Stomach (tissue), 9 donors: ENCODE measurements around the gene DENND5A. TPM values are rescaled to one million over a fixed set of nuclear protein-coding genes. Genes with fewer than 3 reads are reported as not detected.
"Not testable (repeated sequence)": the region's sequence is repeated elsewhere in the genome, so short reads cannot be mapped to it uniquely, and the experiment has no call there.

ENCODE experiments used
- DNase-seq, 2 donors: peaks; one replicate each; pipeline versions ENCODE4 v3.0.0 to v3.0.0-alpha.2; 2013 to 2019
- H3K27ac ChIP-seq, 5 donors: fragments of 200-600 bp in 4 of 5; sonication (generic) in 4 of 5; one replicate each; pipeline ENCODE4 v1.5.1; 2013 to 2019; ENCODE audit warnings: mild to moderate bottlenecking in 1 of 5, moderate library complexity in 1 of 5
- H3K27me3 ChIP-seq, 3 donors: fragments of 200-600 bp; sonication (generic); one replicate each; pipeline ENCODE4 v1.5.1; 2017 to 2019; ENCODE audit warnings: mixed run types in 1 of 3
- H3K36me3 ChIP-seq, 4 donors: fragments of 200-600 bp; sonication (generic); 1 replicate in 3 of 4; 2 replicates in 1 of 4; pipeline ENCODE4 v1.5.1; 2016 to 2019
- H3K4me1 ChIP-seq, 4 donors: fragments of 200-600 bp; sonication (generic); one replicate each; pipeline ENCODE4 v1.5.1; 2016 to 2019
- H3K4me3 ChIP-seq, 4 donors: fragments of 200-600 bp; sonication (generic) in 3 of 4; one replicate each; pipeline ENCODE4 v1.5.1; 2016 to 2019; ENCODE audit warnings: mild to moderate bottlenecking in 1 of 4
- H3K9me3 ChIP-seq, 4 donors: fragments of 200-600 bp; sonication (generic); one replicate each; pipeline ENCODE4 v1.5.1; 2016 to 2019
- CTCF ChIP-seq, 7 experiments: fragments of 450-650 bp in 4 of 7; fragments of 200-600 bp in 3 of 7; sonication (generic) in 3 of 7; IDR thresholded peaks; one replicate each; pipeline ENCODE4 v1.5.1; 2016 to 2019; ENCODE audit warnings: antibody characterized with exemption in 7 of 7, control low read depth in 2 of 7, mild to moderate bottlenecking in 1 of 7
- EP300 ChIP-seq: sonication (generic); formaldehyde crosslinking; IDR thresholded peaks from one replicate; pipeline ENCODE4 v1.6.1; 2017; ENCODE audit warnings: antibody characterized with exemption
- POLR2A ChIP-seq, 4 donors: fragments of 450-650 bp; IDR thresholded peaks; one replicate each; pipeline ENCODE4 v1.6.1; 2016; ENCODE audit warnings: antibody characterized with exemption in 4 of 4, control low read depth in 2 of 4, mild to moderate bottlenecking in 1 of 4, moderate library complexity in 1 of 4
- POLR2AphosphoS5 ChIP-seq, 3 donors: sonication (generic); formaldehyde crosslinking; IDR thresholded peaks; one replicate each; pipeline ENCODE4 v1.6.1; 2016; ENCODE audit warnings: antibody characterized with exemption in 3 of 3
- WGBS, 5 donors: extraction: QIAGEN DNeasy Blood & Tissue Kit in 3 of 5; methylation state at CpG; one replicate each; pipeline versions ENCODE4 v1.1.5 to v1.1.7; 2013 to 2018; 5-methylcytosine and 5-hydroxymethylcytosine counted together
- intact Hi-C: fragments of 100-400 bp; cut with DNase I; formaldehyde crosslinking; loops from one replicate; pipeline ENCODE4 v1.15.1; 2023; ENCODE audit warnings: low total_unique reads
- polyA plus RNA-seq, 3 donors: library from polyadenylated mRNA; stranded (reverse); fragments of 200-250 nt; gene quantifications; one replicate each; pipeline ENCODE4 v1.2.3, GENCODE V29; 2013
- total RNA-seq, 5 donors: library from RNA; depleted of rRNA; stranded (reverse); fragments of >200 nt; gene quantifications; one replicate each; pipeline versions ENCODE4 v1.1.0 to v1.2.3, GENCODE V29; 2014 to 2016
- donor health status: healthy with polysubstance abuse.
- donor health status: Bipolar disorder and iron deficiency.
- donor health status: healthy.

The DENND5A gene
- total and polyA plus RNA-seq, 8 donors: 14.8 to 152 (median 42.3) TPM

- no peak for TF ChIP-seq POLR2AphosphoS5 (IDR thresholded peaks at IDR 0.05)
- no peak for TF ChIP-seq CTCF (IDR thresholded peaks at IDR 0.05)
- no peak for TF ChIP-seq EP300
- TF ChIP-seq POLR2A (IDR thresholded peaks at IDR 0.05): no peak
- peaks cover 10 to 42% (median 25%) of the 10 kb centered on the region in 4 donors for H3K4me1 ChIP-seq
- H3K27ac ChIP-seq: no peak overlapping the region
- DNase-seq: no peak
- H3K9me3 ChIP-seq: no peaks in the 10 kb centered on the region
- no peaks in the 10 kb centered on the region for H3K36me3 ChIP-seq
- 77 to 92% (median 86%) methylated on average over 3 of the region's 3 CpGs for WGBS, 5 donors
- H3K27me3 ChIP-seq: no peaks in the 10 kb centered on the region
- intact Hi-C loops: no loop called here
- H3K4me3 ChIP-seq: no peak overlapping the region
Observed at GRCh38 chr11:9230296-9230695, 34.9 kb downstream of the DENND5A start.

DNA sequence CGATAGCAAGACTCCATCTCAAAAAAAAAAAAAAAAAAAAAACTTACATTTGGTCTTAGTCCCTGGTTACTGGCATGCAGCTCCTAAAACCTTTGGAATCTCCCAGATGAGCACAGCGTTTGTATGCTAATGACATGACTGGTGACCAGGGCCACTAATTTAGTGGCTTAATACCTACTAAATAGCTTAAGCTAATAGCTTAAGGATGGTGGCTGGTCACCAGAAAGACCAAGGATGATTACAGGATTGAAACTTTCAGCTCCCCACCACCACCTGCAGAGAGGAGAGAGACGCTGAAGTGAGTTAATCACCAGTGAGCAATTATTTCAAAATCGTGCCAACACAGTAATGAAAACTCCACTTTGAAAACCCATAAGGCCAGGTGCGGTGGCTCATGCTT is 37.1 kb downstream of the DENND5A start:
- H3K4me1 ChIP-seq: peaks cover 10 to 43% (median 25%) of the 10 kb centered on the region in 4 donors
- no peaks in the 10 kb centered on the region for H3K9me3 ChIP-seq
- no peak overlapping the region for H3K27ac ChIP-seq
- no peaks in the 10 kb centered on the region for H3K36me3 ChIP-seq
- H3K27me3 ChIP-seq: no peaks in the 10 kb centered on the region
- intact Hi-C loops: no loop called here
- H3K4me3 ChIP-seq: no peak overlapping the region
- 77 to 88% (median 83%) methylated on average over 5 of the region's 5 CpGs for WGBS, 5 donors
- no peak for TF ChIP-seq CTCF (IDR thresholded peaks at IDR 0.05)
- no peak for TF ChIP-seq POLR2AphosphoS5 (IDR thresholded peaks at IDR 0.05)
- TF ChIP-seq POLR2A (IDR thresholded peaks at IDR 0.05): no peak
- no peak for TF ChIP-seq EP300
- DNase-seq: no peak

DNA sequence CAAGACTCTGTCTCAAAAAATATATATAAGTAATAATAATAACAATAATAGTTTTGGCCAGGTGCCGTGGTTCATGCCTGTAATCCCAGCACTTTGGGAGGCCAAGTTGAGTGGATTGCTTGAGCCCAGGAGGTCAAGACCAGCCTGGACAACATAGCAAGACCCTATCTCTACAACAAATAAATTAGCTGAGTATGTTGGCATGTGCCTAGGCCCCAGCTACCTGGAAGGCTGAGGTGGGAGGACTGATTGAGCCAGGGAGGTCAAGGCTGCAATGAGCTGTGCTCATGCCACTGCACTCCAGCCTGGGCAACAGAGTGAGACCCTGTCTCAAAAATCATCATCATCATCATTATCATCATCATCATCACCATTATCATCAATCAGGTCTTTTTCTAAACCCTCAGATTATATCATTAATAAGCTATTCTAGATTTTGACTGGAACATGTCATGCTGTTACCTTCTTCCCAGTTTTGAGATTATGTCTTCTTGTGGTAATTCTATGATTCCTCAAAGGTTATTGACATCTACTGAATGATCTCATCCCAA is 39.3 kb downstream of the DENND5A start:
- DNase-seq: no peak
- no peak for TF ChIP-seq CTCF (IDR thresholded peaks at IDR 0.05)
- no peak for TF ChIP-seq POLR2A (IDR thresholded peaks at IDR 0.05)
- TF ChIP-seq EP300: no peak
- no peak for TF ChIP-seq POLR2AphosphoS5 (IDR thresholded peaks at IDR 0.05)
- Histone ChIP-seq H3K27me3 (no peaks in the 10 kb centered on the region), H3K4me3 (no peak overlapping the region), H3K9me3 (no peaks in the 10 kb centered on the region), H3K27ac (no peak overlapping the region), H3K36me3 (no peaks in the 10 kb centered on the region), H3K4me1 (peaks cover under 1 to 30% (median 13%) of the 10 kb centered on the region in 4 donors)
- 96 to 100% (median 100%) methylated on average over 1 of the region's 1 CpG for WGBS, 5 donors
- intact Hi-C loops: no loop called here

DNA sequence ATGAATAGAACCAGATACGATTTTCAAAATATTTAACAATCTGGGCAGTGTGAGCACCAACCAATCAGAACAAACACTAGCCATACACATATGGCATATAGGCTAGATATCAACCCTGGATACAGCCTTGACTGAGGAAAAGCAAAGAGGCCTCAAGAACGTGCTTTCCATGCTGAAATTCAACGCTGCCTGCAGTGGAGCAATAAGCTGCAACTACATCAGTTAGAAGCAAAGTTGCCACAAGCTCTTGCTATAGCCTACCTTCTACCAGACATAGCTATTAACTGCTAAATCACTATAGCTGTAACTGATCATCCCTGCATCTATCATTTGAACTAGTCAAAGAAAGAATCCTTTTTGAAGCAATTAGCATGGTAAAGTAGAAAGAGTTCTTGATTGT is 42.5 kb downstream of the DENND5A start:
- H3K4me1 ChIP-seq: peaks cover 0 to 12% (median 4%) of the 10 kb centered on the region in 4 donors
- no peak for DNase-seq
- 38 to 55% (median 49%) methylated on average over 3 of the region's 3 CpGs for WGBS, 5 donors
- no peak overlapping the region for H3K4me3 ChIP-seq
- H3K9me3 ChIP-seq: no peaks in the 10 kb centered on the region
- H3K36me3 ChIP-seq: no peaks in the 10 kb centered on the region
- intact Hi-C loops: no loop called here
- H3K27me3 ChIP-seq: no peaks in the 10 kb centered on the region
- TF ChIP-seq EP300 (no peak), CTCF (IDR thresholded peaks at IDR 0.05) (no peak), POLR2AphosphoS5 (IDR thresholded peaks at IDR 0.05) (no peak), POLR2A (IDR thresholded peaks at IDR 0.05) (no peak)
- no peak overlapping the region for H3K27ac ChIP-seq

- H3K27ac ChIP-seq, H3K27me3 ChIP-seq, DNase-seq, H3K36me3 ChIP-seq, H3K9me3 ChIP-seq, H3K4me3 ChIP-seq, intact Hi-C loops: not testable (repeated sequence)
- WGBS, 5 donors: 96 to 99% (median 97%) methylated on average over 9 of the region's 9 CpGs
- peaks cover 0 to 12% (median 4%) of the 10 kb centered on the region in 4 donors for H3K4me1 ChIP-seq
Observed at GRCh38 chr11:9220853-9221252, 44.3 kb downstream of the DENND5A start.
